IMR-90 (cell line): ENCODE data around the gene ALG6. TPM values are rescaled to one million over a fixed set of nuclear protein-coding genes. Genes with fewer than 3 reads are reported as not detected.

Experiments used
- ATAC-seq: fragments of 200-7000 bp; cut with Tn5 transposase; 2 replicates; pipeline ENCODE4 v1.9.1; 2020; ENCODE audit warnings: low read depth, mild to moderate bottlenecking, moderate library complexity
- BruUV-seq: library from RNA; stranded (reverse); fragments of 400-500 nt; replicated peaks from 2 replicates; lab custom pipeline; 2021; lab: Mats Ljungman, UMichigan
- CTCF ChIA-PET: fragments of 300-600 bp; formaldehyde crosslinking; extraction: SDS; loops from one replicate; lab custom pipeline; 2021; ENCODE audit warnings: antibody characterized with exemption; lab: Yijun Ruan, JAX
- POLR2A ChIA-PET: fragments of 300-600 bp; sonication (Branson Sonifier 250); formaldehyde crosslinking; loops from one replicate; lab custom pipeline; 2022; ENCODE audit warnings: antibody characterized with exemption; ENCODE audit not compliant: unreplicated experiment; lab: Charles Lee
- DNase-seq: peaks from one replicate; pipeline ENCODE4 v3.0.0; 2013
- H2AFZ ChIP-seq: replicated peaks from 2 replicates; pipeline ENCODE3; 2013; ENCODE audit warnings: low read length, mild to moderate bottlenecking; ENCODE audit not compliant: poor library complexity
- H2AK5ac ChIP-seq: 2 replicates; pipeline ENCODE4 v1.6.1; 2013; ENCODE audit warnings: low read depth, low read length, inconsistent platforms
- H2AK9ac ChIP-seq: replicated peaks from 2 replicates; pipeline ENCODE3; 2013; ENCODE audit warnings: mild to moderate bottlenecking, low read depth, low read length, moderate library complexity; ENCODE audit not compliant: poor library complexity
- H2BK120ac ChIP-seq: 2 replicates; pipeline ENCODE4 v1.6.1; 2013; ENCODE audit warnings: low read depth, low read length, inconsistent platforms
- H2BK15ac ChIP-seq: 3 replicates; pipeline ENCODE4 v1.6.1; 2013; ENCODE audit warnings: low read depth, low read length, inconsistent platforms
- H2BK20ac ChIP-seq: 2 replicates; pipeline ENCODE4 v1.6.1; 2013; ENCODE audit warnings: low read depth, mild to moderate bottlenecking, inconsistent platforms, low read length, moderate library complexity
- H2BK5ac ChIP-seq: 2 replicates; pipeline ENCODE4 v1.6.1; 2013; ENCODE audit warnings: mild to moderate bottlenecking, low read depth, low read length, inconsistent platforms; ENCODE audit not compliant: poor library complexity, severe bottlenecking
- H3K14ac ChIP-seq: replicated peaks from 2 replicates; pipeline ENCODE4 v1.6.1; 2013; ENCODE audit warnings: low read depth, low read length, inconsistent platforms
- H3K18ac ChIP-seq: 2 replicates; pipeline ENCODE4 v1.6.1; 2013; ENCODE audit warnings: low read depth, low read length, control low read depth
- H3K23ac ChIP-seq: 2 replicates; pipeline ENCODE4 v1.6.1; 2013; ENCODE audit warnings: low read depth, low read length, inconsistent platforms
- H3K27ac ChIP-seq: 2 replicates; pipeline ENCODE4 v1.5.1; 2013; ENCODE audit warnings: mild to moderate bottlenecking, control low read depth, low read length; ENCODE audit not compliant: insufficient read depth
- H3K27me3 ChIP-seq: 2 replicates; pipeline ENCODE4 v1.6.1; 2013; ENCODE audit warnings: low read length; ENCODE audit not compliant: control insufficient read depth, insufficient read depth
- H3K36me3 ChIP-seq: 2 replicates; pipeline ENCODE4 v1.6.1; 2013; ENCODE audit warnings: low read length, mixed read lengths; ENCODE audit not compliant: control insufficient read depth, insufficient read depth
- H3K4ac ChIP-seq: 2 replicates; pipeline ENCODE4 v1.6.1; 2013; ENCODE audit warnings: low read depth, low read length, inconsistent platforms
- H3K4me1 ChIP-seq: 2 replicates; pipeline ENCODE4 v1.6.1; 2013; ENCODE audit warnings: low read length, mixed read lengths; ENCODE audit not compliant: control insufficient read depth, insufficient read depth
- H3K4me2 ChIP-seq: 2 replicates; pipeline ENCODE4 v1.6.1; 2013; ENCODE audit warnings: low read depth, mild to moderate bottlenecking, control low read depth, low read length, moderate library complexity
- H3K4me3 ChIP-seq: 2 replicates; pipeline ENCODE4 v1.5.1; 2013; ENCODE audit warnings: low read depth, mild to moderate bottlenecking, control low read depth, low read length, moderate library complexity; ENCODE audit not compliant: insufficient read depth
- H3K56ac ChIP-seq: 2 replicates; pipeline ENCODE4 v1.6.1; 2013; ENCODE audit warnings: low read length, inconsistent platforms; ENCODE audit not compliant: insufficient read depth; ENCODE audit errors: extremely low read depth
- H3K79me1 ChIP-seq, 2 experiments: 2 replicates each; pipeline ENCODE4 v1.6.1; 2013; ENCODE audit warnings: low read length in 2 of 2, inconsistent platforms in 1 of 2, low read depth in 1 of 2
- H3K9ac ChIP-seq: 2 replicates; pipeline ENCODE4 v1.6.1; 2013; ENCODE audit warnings: low read depth, low read length, control low read depth
- H3K9me1 ChIP-seq: 2 replicates; pipeline ENCODE4 v1.6.1; 2013; ENCODE audit warnings: low read length, inconsistent platforms; ENCODE audit not compliant: insufficient read depth
- H3K9me3 ChIP-seq: 2 replicates; pipeline ENCODE4 v1.6.1; 2013; ENCODE audit warnings: low read length; ENCODE audit not compliant: control insufficient read depth, insufficient read depth
- H4K20me1 ChIP-seq: 2 replicates; pipeline ENCODE4 v1.6.1; 2013; ENCODE audit warnings: low read length, inconsistent platforms; ENCODE audit not compliant: insufficient read depth
- H4K5ac ChIP-seq: 2 replicates; pipeline ENCODE4 v1.6.1; 2013; ENCODE audit warnings: mild to moderate bottlenecking, low read depth, low read length, control low read depth
- H4K8ac ChIP-seq, 2 experiments: 2 replicates each; pipeline ENCODE4 v1.6.1; 2013; ENCODE audit warnings: low read depth in 2 of 2, low read length in 2 of 2, control low read depth in 1 of 2, inconsistent platforms in 1 of 2
- H4K91ac ChIP-seq: 2 replicates; pipeline ENCODE4 v1.6.1; 2013; ENCODE audit warnings: low read depth, low read length, inconsistent platforms; ENCODE audit not compliant: insufficient read depth
- CEBPB ChIP-seq: IDR thresholded peaks from 2 replicates; pipeline ENCODE4 v1.6.1; 2012; ENCODE audit warnings: low read depth, low read length, improper control_type of control experiment
- CHD1 ChIP-seq: IDR thresholded peaks from 2 replicates; pipeline ENCODE4 v1.6.1; 2012; ENCODE audit warnings: low read depth, low read length, improper control_type of control experiment
- MAFK ChIP-seq: IDR thresholded peaks from 2 replicates; pipeline ENCODE4 v1.6.1; 2012; ENCODE audit warnings: low read depth, low read length, improper control_type of control experiment
- MXI1 ChIP-seq: IDR thresholded peaks from 2 replicates; pipeline ENCODE4 v1.6.1; 2012; ENCODE audit warnings: low read depth, mild to moderate bottlenecking, low read length, moderate library complexity, borderline replicate concordance
- USF2 ChIP-seq: fragments of 150-350 bp; IDR thresholded peaks from 2 replicates; pipeline ENCODE4 v1.6.1; 2017; ENCODE audit warnings: mild to moderate bottlenecking, antibody characterized with exemption, low read length, low read depth
- WGBS, 2 experiments: methylation state at CpG; one replicate each; pipeline versions ENCODE4 v1.1.5 to v1.1.7; 2013; ENCODE audit warnings: missing lambda C conversion rate in 2 of 2; ENCODE audit not compliant: insufficient read length in 1 of 2; ENCODE audit errors: extremely low coverage in 2 of 2; 5-methylcytosine and 5-hydroxymethylcytosine counted together
- dilution Hi-C: fragments of 300-500 bp; cut with HindIII; formaldehyde crosslinking; loops from one replicate; pipeline ENCODE4 v1.14.3; 2018; ENCODE audit warnings: low sequenced_read_pairs; ENCODE audit not compliant: unreplicated experiment
- in situ Hi-C: fragments of 300-500 bp; cut with MboI; formaldehyde crosslinking; loops from 3 replicates; pipeline ENCODE4 v1.14.3; 2019; ENCODE audit warnings: low sequenced_read_pairs, inconsistent platforms, mixed read lengths
- intact Hi-C: fragments of 100-400 bp; cut with micrococcal nuclease; formaldehyde crosslinking; loops from 2 replicates; pipeline ENCODE4 v1.10.0; 2022
- polyA plus RNA-seq, 3 experiments: library from polyadenylated mRNA; depleted of rRNA; stranded (reverse); fragments of >200 nt; gene quantifications; 2 replicates each; pipeline ENCODE4 v1.2.3, GENCODE V29; 2012; ENCODE audit warnings: low replicate concordance in 1 of 3
- total RNA-seq: library from RNA; depleted of rRNA; stranded (reverse); fragments of >200 nt; gene quantifications from 2 replicates; pipeline ENCODE4 v1.2.3, GENCODE V29; 2012

The ALG6 gene
- total and polyA plus RNA-seq, 2 of the 4 experiments (the other 2 are of a cell fraction): 4.8 to 6.5 TPM

- WGBS, 2 experiments: no CpG with 5 or more reads among the region's 7 CpGs
- intact Hi-C loops (no loop called here), dilution Hi-C loops (no loop called here), in situ Hi-C loops (no loop called here)
- Histone ChIP-seq H3K36me3 (no peaks in the 10 kb centered on the region), H3K9me1 (no peaks in the 10 kb centered on the region), H3K27ac (no peak overlapping the region), H3K27me3 (no peaks in the 10 kb centered on the region), H2AK5ac (no peak overlapping the region), H4K20me1 (no peaks in the 10 kb centered on the region), H4K91ac (no peak overlapping the region), H3K18ac (no peak overlapping the region), H2BK5ac (no peak overlapping the region), H4K8ac (no peak overlapping the region), H3K4me2 (no peak overlapping the region), H3K9me3 (0 out of 2 replicates have a peak, but pooled peaks cover 2% of the 10 kb centered on the region), H3K79me1 (no peaks in the 10 kb centered on the region), H2AK9ac (no peak overlapping the region), H3K4ac (no peak overlapping the region), H2AFZ (no peak overlapping the region), H3K14ac (no peak overlapping the region), H2BK20ac (no peak overlapping the region), H3K23ac (no peak overlapping the region), H3K4me1 (no peaks in the 10 kb centered on the region), H3K9ac (no peak overlapping the region), H4K5ac (no peak overlapping the region), H2BK15ac (no peak overlapping the region), H3K4me3 (no peak overlapping the region), H2BK120ac (no peak overlapping the region), H3K56ac (no peak overlapping the region)
- BruUV-seq: no TSS peak
- DNase-seq (no peak), ATAC-seq (no peak)
- TF ChIP-seq MAFK (no peak), MXI1 (no peak), CHD1 (no peak), USF2 (no peak), CEBPB (no peak)
- ChIA-PET CTCF (interaction anchor here (1.6 kb wide), 1 partner anchor 139 kb away, joined by 5 read pairs; no protein-coding TSS in a partner anchor), POLR2A (no interaction called here)
These were observed 98.8 kb downstream of the ALG6 start for GRCh38 chr1:63466181-63466580.
